Neural cell (in vitro differentiated cells): ENCODE measurements around the gene NCKAP5L. TPM values are rescaled to one million over a fixed set of nuclear protein-coding genes. Genes with fewer than 3 reads are reported as not detected.

Experiments
- H2AFZ ChIP-seq: fragments of 200-600, 300-800 bp; sonication (generic), shearing (Covaris generic); 2 replicates; pipeline ENCODE4 v1.6.0; 2014; ENCODE audit warnings: low read depth, mild to moderate bottlenecking, antibody characterized with exemption, low read length, moderate library complexity
- H3F3A ChIP-seq: fragments of 200-600 bp; shearing (Covaris generic); 2 replicates; pipeline ENCODE4 v1.6.1; 2016; ENCODE audit warnings: mild to moderate bottlenecking, moderate library complexity, mixed read lengths, antibody characterized with exemption, low read length; ENCODE audit not compliant: insufficient read depth, poor library complexity, severe bottlenecking
- H3K27ac ChIP-seq: fragments of 200-600, 300-800 bp; sonication (generic), shearing (Covaris generic); 2 replicates; pipeline ENCODE4 v1.5.1; 2014; ENCODE audit warnings: mild to moderate bottlenecking, low read length, moderate library complexity
- H3K27me3 ChIP-seq: fragments of 300-800, 200-600 bp; sonication (generic), shearing (Covaris generic); 2 replicates; pipeline ENCODE4 v1.6.0; 2014; ENCODE audit warnings: mild to moderate bottlenecking, low read depth, low read length, moderate library complexity; ENCODE audit not compliant: insufficient read depth
- H3K36me3 ChIP-seq: fragments of 300-800, 200-600 bp; sonication (generic), shearing (Covaris generic); 2 replicates; pipeline ENCODE4 v1.5.1; 2014; ENCODE audit warnings: mild to moderate bottlenecking, antibody characterized with exemption, low read length, moderate library complexity; ENCODE audit not compliant: insufficient read depth
- H3K4me2 ChIP-seq: fragments of 300-800, 200-600 bp; sonication (generic), shearing (Covaris generic); 2 replicates; pipeline ENCODE4 v1.6.0; 2014; ENCODE audit warnings: mild to moderate bottlenecking, low read length
- H3K4me3 ChIP-seq: fragments of 300-800, 200-600 bp; sonication (generic), shearing (Covaris generic); 2 replicates; pipeline ENCODE4 v1.5.1; 2014; ENCODE audit warnings: mild to moderate bottlenecking, low read length, moderate library complexity
- H3K79me2 ChIP-seq: fragments of 200-600 bp; shearing (Covaris generic); replicated peaks from 2 replicates; pipeline ENCODE4 v1.6.0; 2014; ENCODE audit warnings: mild to moderate bottlenecking, low read length, moderate library complexity; ENCODE audit not compliant: insufficient read depth
- H3K9ac ChIP-seq: fragments of 300-800, 200-600 bp; sonication (generic), shearing (Covaris generic); 2 replicates; pipeline ENCODE4 v1.6.1; 2016; ENCODE audit warnings: mild to moderate bottlenecking, low read length, mixed read lengths
- H3K9me2 ChIP-seq: fragments of 200-600 bp; shearing (Covaris generic); 2 replicates; pipeline ENCODE4 v1.6.1; 2016; ENCODE audit warnings: mild to moderate bottlenecking, low read length, mixed read lengths; ENCODE audit not compliant: insufficient read depth
- H3K9me3 ChIP-seq: fragments of 200-600, 300-800 bp; sonication (generic), shearing (Covaris generic); 2 replicates; pipeline ENCODE4 v1.6.1; 2016; ENCODE audit warnings: mild to moderate bottlenecking, mixed run types, low read length, moderate library complexity, mixed read lengths
- H4K20me1 ChIP-seq: fragments of 200-600 bp; shearing (Covaris generic); 2 replicates; pipeline ENCODE4 v1.6.1; 2016; ENCODE audit warnings: mild to moderate bottlenecking, mixed run types; ENCODE audit not compliant: insufficient read depth
- CTCF ChIP-seq: fragments of 450-650 bp; IDR thresholded peaks from 2 replicates; pipeline ENCODE4 v1.5.1; 2014; ENCODE audit warnings: antibody characterized with exemption, mild to moderate bottlenecking, moderate library complexity; ENCODE audit not compliant: poor library complexity, severe bottlenecking
- EP300 ChIP-seq: fragments of 450-650 bp; conservative IDR thresholded peaks from 2 replicates; pipeline ENCODE4 v1.6.1; 2014; ENCODE audit warnings: antibody characterized with exemption, mild to moderate bottlenecking, moderate library complexity; ENCODE audit not compliant: poor library complexity, severe bottlenecking
- EZH2 ChIP-seq: fragments of 200-600, 300-800 bp; shearing (Covaris generic), sonication (generic); IDR thresholded peaks from 2 replicates; pipeline ENCODE4 v1.6.1; 2014; ENCODE audit warnings: antibody characterized with exemption, low read length, borderline replicate concordance, mild to moderate bottlenecking; ENCODE audit not compliant: insufficient read depth, poor library complexity, severe bottlenecking
- MXI1 ChIP-seq: fragments of 450-650 bp; conservative IDR thresholded peaks from 2 replicates; pipeline ENCODE4 v1.6.1; 2014; ENCODE audit warnings: antibody characterized with exemption, mild to moderate bottlenecking; ENCODE audit not compliant: poor library complexity, severe bottlenecking
- POLR2AphosphoS5 ChIP-seq: IDR thresholded peaks from 2 replicates; pipeline ENCODE4 v1.6.1; 2012
- RAD21 ChIP-seq: fragments of 450-650 bp; conservative IDR thresholded peaks from 2 replicates; pipeline ENCODE4 v1.6.1; 2014; ENCODE audit warnings: antibody characterized with exemption, mild to moderate bottlenecking, moderate library complexity
- REST ChIP-seq: IDR thresholded peaks from 2 replicates; pipeline ENCODE4 v1.6.1; 2012; ENCODE audit warnings: borderline replicate concordance
- SMC3 ChIP-seq: fragments of 450-650 bp; conservative IDR thresholded peaks from 2 replicates; pipeline ENCODE4 v1.6.1; 2014; ENCODE audit warnings: antibody characterized with exemption, mild to moderate bottlenecking, moderate library complexity; ENCODE audit not compliant: poor library complexity
- TAF1 ChIP-seq: IDR thresholded peaks from 2 replicates; pipeline ENCODE4 v1.6.1; 2012; ENCODE audit warnings: low read depth
- polyA plus RNA-seq: library from polyadenylated mRNA; depleted of rRNA; stranded (reverse); fragments of >200 nt; gene quantifications from 2 replicates; pipeline ENCODE4 v1.2.3, GENCODE V29; 2014

NCKAP5L gene
- polyA plus RNA-seq, 1 donor from 2014 or later: 6.2 TPM

- peaks cover 5% of the 10 kb centered on the region for H3K36me3 ChIP-seq
- H3K4me3 ChIP-seq: peak overlapping the region; percentile 26
- no peak overlapping the region for H2AFZ ChIP-seq
- H4K20me1 ChIP-seq: peaks cover 16% of the 10 kb centered on the region
- H3K4me2 ChIP-seq: peak overlapping the region; percentile 31
- no peaks in the 10 kb centered on the region for H3F3A ChIP-seq
- H3K9me3 ChIP-seq: no peaks in the 10 kb centered on the region
- no peaks in the 10 kb centered on the region for H3K9me2 ChIP-seq
- TF ChIP-seq POLR2AphosphoS5 (peak; percentile 29), REST (no peak), EP300 (peak; percentile 55)
- H3K9ac ChIP-seq: no peak overlapping the region
- H3K79me2 ChIP-seq: peaks cover 99% of the 10 kb centered on the region
- H3K27me3 ChIP-seq: no peaks in the 10 kb centered on the region
- no peak overlapping the region for H3K27ac ChIP-seq
Measured at GRCh38 chr12:49748306-49748705, 79.9 kb downstream of the NCKAP5L start.

GRCh38 chr12:49744363-49744885 lies 83.8 kb downstream of the NCKAP5L start:
- TF ChIP-seq EZH2: no peak
- no peak for TF ChIP-seq POLR2AphosphoS5
- TF ChIP-seq MXI1: no peak
- no peak for TF ChIP-seq RAD21
- no peak for TF ChIP-seq EP300
- no peak for TF ChIP-seq TAF1
- TF ChIP-seq REST: no peak
- TF ChIP-seq CTCF: no peak
- TF ChIP-seq SMC3: no peak
- H3K4me2 ChIP-seq: no peak overlapping the region
- H3K9me3 ChIP-seq: no peaks in the 10 kb centered on the region
- no peaks in the 10 kb centered on the region for H3K27me3 ChIP-seq
- no peak overlapping the region for H3K4me3 ChIP-seq
- H4K20me1 ChIP-seq: peaks cover 7% of the 10 kb centered on the region
- no peak overlapping the region for H3K9ac ChIP-seq
- no peaks in the 10 kb centered on the region for H3K9me2 ChIP-seq
- no peaks in the 10 kb centered on the region for H3K36me3 ChIP-seq
- no peak overlapping the region for H3K27ac ChIP-seq
- H2AFZ ChIP-seq: no peak overlapping the region
- H3F3A ChIP-seq: peaks cover 2% of the 10 kb centered on the region
- H3K79me2 ChIP-seq: peaks cover 77% of the 10 kb centered on the region
